Activated naive CD8-positive, alpha-beta T cell treated with anti-CD3 and anti-CD28 coated beads, Interleukin-2, amount 10 ng/mL, durations not matched to agents 7 days and 5 days (primary cell): ENCODE measurements around the gene SSU72. TPM values are rescaled to one million over a fixed set of nuclear protein-coding genes. Genes with fewer than 3 reads are reported as not detected.
"Not testable (repeated sequence)": the region's sequence is repeated elsewhere in the genome, so short reads cannot be mapped to it uniquely, and the experiment has no call there.

Experiments used
- ATAC-seq: fragments of 150-1000 bp; cut with Tn5 transposase; one replicate; pipeline ENCODE4 v1.10.0; 2021; ENCODE audit warnings: low read depth, moderate library complexity
- POLR2A ChIA-PET: fragments of 350-600 bp; sonication (Branson Sonifier 250); formaldehyde crosslinking; loops from one replicate; lab custom pipeline; 2021; ENCODE audit warnings: antibody characterized with exemption; lab: Charles Lee
- DNase-seq: peaks from one replicate; pipeline ENCODE4 v3.0.0; 2021
- H3K27ac Mint-ChIP-seq: one replicate; pipeline ENCODE4 v1.8.0; 2022; ENCODE audit warnings: mild to moderate bottlenecking, mixed read lengths
- H3K27me3 Mint-ChIP-seq: one replicate; pipeline ENCODE4 v1.8.0; 2022; ENCODE audit warnings: mild to moderate bottlenecking, moderate library complexity, mixed read lengths
- H3K36me3 Mint-ChIP-seq: one replicate; pipeline ENCODE4 v1.8.0; 2021; ENCODE audit warnings: mild to moderate bottlenecking, mixed read lengths
- H3K4me1 Mint-ChIP-seq: one replicate; pipeline ENCODE4 v1.8.0; 2021; ENCODE audit warnings: mixed read lengths
- H3K4me3 Mint-ChIP-seq: one replicate; pipeline ENCODE4 v1.8.0; 2022; ENCODE audit warnings: mild to moderate bottlenecking, moderate library complexity, mixed read lengths
- H3K9me3 Mint-ChIP-seq: one replicate; pipeline ENCODE4 v1.8.0; 2021; ENCODE audit warnings: mixed read lengths
- total RNA-seq, 2 experiments: library from RNA; stranded (reverse); gene quantifications; one replicate each; pipeline ENCODE4 v1.2.3, GENCODE V29; 2021

Gene SSU72
- total RNA-seq, 2 experiments from 2014 or later = 118 TPM

- ATAC-seq = no peak
- Mint-ChIP-seq H3K27ac (no peak overlapping the region), H3K36me3 (no peaks in the 10 kb centered on the region), H3K9me3 (no peaks in the 10 kb centered on the region), H3K27me3 (peaks cover 9% of the 10 kb centered on the region), H3K4me3 (no peak overlapping the region), H3K4me1 (peaks cover 4% of the 10 kb centered on the region)
- DNase-seq = peak; percentile 38
- POLR2A ChIA-PET = interaction anchor here (0.6 to 2.1 kb wide), 4 partner anchors 10 to 45 kb away, joined by 3 to 8 read pairs (median 6); no protein-coding TSS in a partner anchor
Observed at GRCh38 chr1:1597275-1597930, 22.7 kb upstream of the SSU72 start.

- Mint-ChIP-seq H3K27me3 (peaks cover 9% of the 10 kb centered on the region), H3K27ac (no peak overlapping the region), H3K9me3 (no peaks in the 10 kb centered on the region), H3K36me3 (no peaks in the 10 kb centered on the region), H3K4me1 (peaks cover 4% of the 10 kb centered on the region), H3K4me3 (no peak overlapping the region)
- DNase-seq (peak; percentile 39), ATAC-seq (no peak)
- POLR2A ChIA-PET = interaction anchor here (0.6 to 2.1 kb wide), 3 partner anchors 11 to 44 kb away, joined by 4 to 8 read pairs (median 7); no protein-coding TSS in a partner anchor
Observed at GRCh38 chr1:1596493-1597274, 22.0 kb upstream of the SSU72 start.

- POLR2A ChIA-PET, H3K4me3 Mint-ChIP-seq, H3K27me3 Mint-ChIP-seq, H3K9me3 Mint-ChIP-seq, H3K36me3 Mint-ChIP-seq, H3K27ac Mint-ChIP-seq, DNase-seq, ATAC-seq, H3K4me1 Mint-ChIP-seq: not testable (repeated sequence)
Observed at GRCh38 chr1:1595341-1595740, 20.7 kb upstream of the SSU72 start.

- no peak for DNase-seq
- Mint-ChIP-seq H3K27ac (no peak overlapping the region), H3K36me3 (no peaks in the 10 kb centered on the region), H3K4me3 (no peak overlapping the region), H3K9me3 (no peaks in the 10 kb centered on the region), H3K4me1 (peaks cover 4% of the 10 kb centered on the region), H3K27me3 (peaks cover 6% of the 10 kb centered on the region)
- ATAC-seq = no peak
- POLR2A ChIA-PET = no interaction called here
Observed at GRCh38 chr1:1594602-1595260, 20.1 kb upstream of the SSU72 start.

GRCh38 chr1:1593834-1594601 is 19.4 kb upstream of the SSU72 start:
- ATAC-seq = no peak
- POLR2A ChIA-PET = no interaction called here
- H3K4me3 Mint-ChIP-seq = no peak overlapping the region
- H3K9me3 Mint-ChIP-seq = no peaks in the 10 kb centered on the region
- H3K4me1 Mint-ChIP-seq = peaks cover 3% of the 10 kb centered on the region
- H3K27ac Mint-ChIP-seq = no peak overlapping the region
- DNase-seq = no peak
- H3K27me3 Mint-ChIP-seq = peaks cover 6% of the 10 kb centered on the region
- no peaks in the 10 kb centered on the region for H3K36me3 Mint-ChIP-seq

- peaks cover 2% of the 10 kb centered on the region for H3K27me3 Mint-ChIP-seq
- ATAC-seq (no peak), DNase-seq (no peak)
- H3K27ac Mint-ChIP-seq = no peak overlapping the region
- no peak overlapping the region for H3K4me3 Mint-ChIP-seq
- POLR2A ChIA-PET = no interaction called here
- no peaks in the 10 kb centered on the region for H3K4me1 Mint-ChIP-seq
- H3K9me3 Mint-ChIP-seq = no peaks in the 10 kb centered on the region
- H3K36me3 Mint-ChIP-seq = no peaks in the 10 kb centered on the region
Observed at GRCh38 chr1:1591452-1591851, 16.8 kb upstream of the SSU72 start.

- no peaks in the 10 kb centered on the region for H3K9me3 Mint-ChIP-seq
- H3K4me1 Mint-ChIP-seq = peaks cover 4% of the 10 kb centered on the region
- ATAC-seq (no peak), DNase-seq (no peak)
- POLR2A ChIA-PET = interaction anchor here (0.7 to 1.1 kb wide), 2 partner anchors 12 to 27 kb away, joined by 3 read pairs; no protein-coding TSS in a partner anchor
- peaks cover 18% of the 10 kb centered on the region for H3K27me3 Mint-ChIP-seq
- H3K27ac Mint-ChIP-seq = no peak overlapping the region
- H3K4me3 Mint-ChIP-seq = no peak overlapping the region
- H3K36me3 Mint-ChIP-seq = no peaks in the 10 kb centered on the region
Observed at GRCh38 chr1:1583347-1584010, 8.8 kb upstream of the SSU72 start.

GRCh38 chr1:1582585-1583346 is 8.1 kb upstream of the SSU72 start:
- Mint-ChIP-seq H3K36me3 (no peaks in the 10 kb centered on the region), H3K27ac (no peak overlapping the region), H3K4me3 (no peak overlapping the region), H3K27me3 (peaks cover 18% of the 10 kb centered on the region), H3K9me3 (no peaks in the 10 kb centered on the region), H3K4me1 (peaks cover 4% of the 10 kb centered on the region)
- ATAC-seq (no peak), DNase-seq (no peak)
- POLR2A ChIA-PET = interaction anchor here (1.1 kb wide), 1 partner anchor 11 kb away, joined by 3 read pairs; no protein-coding TSS in a partner anchor

GRCh38 chr1:1578371-1578940 is 3.8 kb upstream of the SSU72 start:
- no peak for DNase-seq
- POLR2A ChIA-PET = interaction anchor here (0.5 to 1.9 kb wide), 2 partner anchors 8 to 52 kb away, joined by 3 to 5 read pairs; no protein-coding TSS in a partner anchor
- Mint-ChIP-seq H3K27me3 (peaks cover 7% of the 10 kb centered on the region), H3K36me3 (peaks cover 4% of the 10 kb centered on the region), H3K27ac (no peak overlapping the region), H3K4me1 (peaks cover 10% of the 10 kb centered on the region), H3K4me3 (no peak overlapping the region), H3K9me3 (no peaks in the 10 kb centered on the region)
- ATAC-seq = no peak

GRCh38 chr1:1577367-1578011 is 2.8 kb upstream of the SSU72 start:
- POLR2A ChIA-PET = interaction anchor here (1.9 kb wide), 1 partner anchor 9 kb away, joined by 5 read pairs; no protein-coding TSS in a partner anchor
- peaks cover 5% of the 10 kb centered on the region for H3K36me3 Mint-ChIP-seq
- H3K27me3 Mint-ChIP-seq = peaks cover 7% of the 10 kb centered on the region
- H3K9me3 Mint-ChIP-seq = no peaks in the 10 kb centered on the region
- DNase-seq (no peak), ATAC-seq (no peak)
- H3K27ac Mint-ChIP-seq = no peak overlapping the region
- no peak overlapping the region for H3K4me3 Mint-ChIP-seq
- peaks cover 12% of the 10 kb centered on the region for H3K4me1 Mint-ChIP-seq
